Measurements from ENCODE around the gene METTL4.
"Not testable (repeated sequence)": the region's sequence is repeated elsewhere in the genome, so short reads cannot be mapped to it uniquely, and the experiment has no call there.

The METTL4 gene

DNA sequence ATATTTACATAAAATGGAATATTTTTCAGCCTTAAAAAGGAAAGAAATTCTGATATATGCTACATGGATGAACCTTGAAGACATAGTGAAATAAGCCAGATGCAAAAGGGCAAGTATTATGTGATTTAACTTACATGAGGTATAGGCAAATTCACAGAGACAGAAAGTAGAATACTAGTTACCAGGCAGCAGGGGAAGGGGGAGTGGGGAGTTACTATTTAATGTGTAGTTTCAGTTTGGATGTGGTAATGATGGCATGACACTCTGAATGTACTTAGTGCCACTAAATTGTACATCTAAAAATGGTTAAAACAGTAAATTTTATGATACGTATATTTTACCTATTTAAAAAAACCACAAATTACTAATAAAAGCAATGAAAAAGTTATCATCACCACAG, 12.1 kb downstream of the METTL4 start:
- DNase-seq (ENCODE audit: low read depth) = no peak

GRCh38 chr18:2557536-2557935, 13.8 kb downstream of the METTL4 start:
- no peak for DNase-seq (ENCODE audit: low read depth)

- no peak for DNase-seq (ENCODE audit: low read depth)
Observed at GRCh38 chr18:2555895-2556294, 15.4 kb downstream of the METTL4 start.

DNA sequence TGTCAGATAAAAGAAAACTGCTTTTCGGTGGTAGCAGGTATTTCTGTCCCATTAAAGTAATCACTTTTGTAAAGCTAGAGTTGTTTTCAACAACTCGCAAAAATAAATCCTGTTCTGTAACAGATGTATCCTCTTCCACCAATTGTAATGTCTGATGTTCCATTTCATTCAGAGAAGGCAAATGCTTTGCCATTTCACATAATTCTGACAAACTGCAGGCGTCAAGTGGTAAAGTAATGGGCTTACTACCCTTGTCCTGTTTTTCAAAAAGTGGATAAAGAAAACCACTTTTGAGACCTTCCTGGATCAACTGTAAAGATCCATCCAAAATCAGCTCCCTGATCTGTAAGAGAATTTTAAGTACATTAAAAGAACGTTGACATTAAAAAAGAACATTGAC, 16.6 kb downstream of the METTL4 start:
- DNase-seq (ENCODE audit: low read depth) = no peak

GRCh38 chr18:2551425-2551824, 19.9 kb downstream of the METTL4 start:
- no peak for DNase-seq (ENCODE audit: low read depth)

GRCh38 chr18:2549462-2549861, 21.8 kb downstream of the METTL4 start:
- DNase-seq (ENCODE audit: low read depth) = no peak

DNA sequence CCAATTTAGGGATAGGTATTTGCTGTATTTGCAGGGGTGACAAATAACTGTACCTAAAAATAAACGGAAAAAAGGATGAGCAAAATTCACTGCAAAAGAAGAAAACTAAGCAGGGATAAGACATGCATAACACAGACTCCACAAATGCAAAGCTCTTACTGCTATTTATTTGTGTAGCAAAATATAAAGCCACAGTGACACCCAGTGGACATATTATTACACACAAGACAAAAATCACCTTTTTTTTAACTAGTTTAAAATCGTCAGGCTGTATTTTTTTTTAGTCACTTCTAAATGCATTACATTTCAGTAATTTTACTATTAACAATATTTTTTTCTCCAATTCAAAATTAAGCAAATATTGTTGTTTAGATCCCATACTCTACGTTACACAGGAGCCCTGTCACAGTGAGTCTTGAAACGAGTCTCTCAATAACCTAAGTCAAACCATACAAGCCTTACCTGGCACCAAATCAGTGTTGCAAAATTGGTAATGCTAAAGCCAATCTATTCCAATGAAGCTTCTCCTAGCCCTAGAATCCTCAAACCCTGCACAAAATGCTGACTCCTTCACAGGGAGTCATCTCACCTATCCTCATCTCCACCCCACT, 23.7 kb downstream of the METTL4 start:
- no peak for DNase-seq (ENCODE audit: low read depth)

GRCh38 chr18:2545155-2545554, 26.1 kb downstream of the METTL4 start:
- DNase-seq (ENCODE audit: low read depth) = no peak

DNA sequence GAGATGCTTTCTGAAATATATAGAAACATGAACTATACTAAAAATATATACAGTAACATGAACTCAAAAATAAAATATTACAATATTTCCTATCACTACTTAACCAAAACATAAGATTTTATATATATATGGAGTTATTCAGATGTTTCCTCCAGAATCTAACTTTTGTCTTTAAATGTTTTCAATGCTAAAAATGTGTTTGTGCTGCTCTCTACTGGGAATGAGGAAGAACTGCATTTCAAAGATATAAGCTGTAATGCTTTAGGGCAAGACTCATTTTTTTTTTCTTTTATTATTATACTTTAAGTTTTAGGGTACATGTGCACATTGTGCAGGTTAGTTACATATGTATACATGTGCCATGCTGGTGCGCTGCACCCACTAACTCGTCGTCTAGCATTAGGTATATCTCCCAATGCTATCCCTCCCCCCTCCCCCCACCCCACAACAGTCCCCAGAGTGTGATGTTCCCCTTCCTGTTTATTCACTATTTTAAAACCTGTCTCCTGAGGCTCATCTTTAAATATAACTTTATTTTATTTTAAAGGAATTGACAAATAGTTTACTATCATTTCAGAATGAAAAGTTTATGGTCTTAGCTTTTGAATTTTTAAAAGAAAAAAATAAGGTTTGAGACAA, 29.3 kb downstream of the METTL4 start:
- not testable (repeated sequence) for DNase-seq (ENCODE audit: low read depth)

DNA sequence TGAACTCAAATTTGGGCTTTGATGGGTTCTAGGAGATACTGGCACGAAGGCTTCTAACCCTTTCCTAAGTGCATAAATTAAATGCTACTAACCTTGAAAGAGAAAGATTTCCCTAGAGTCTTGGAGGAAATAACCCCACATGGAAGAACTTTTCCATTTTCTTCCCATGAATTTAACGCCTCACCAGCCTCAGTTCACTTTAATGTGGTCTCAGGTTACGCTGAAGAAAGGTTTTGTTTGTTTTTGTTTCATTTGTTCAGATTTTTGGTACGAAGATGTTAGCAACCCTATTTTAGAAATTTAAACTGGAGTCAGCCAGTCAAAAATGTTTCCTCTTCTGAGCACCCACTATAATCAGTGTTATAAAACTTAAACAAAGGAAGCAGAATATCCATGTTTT, 30.7 kb downstream of the METTL4 start:
- DNase-seq (ENCODE audit: low read depth) = no peak

GRCh38 chr18:2538844-2539243, 32.5 kb downstream of the METTL4 start:
- DNase-seq (ENCODE audit: low read depth) = no peak

- no peak for DNase-seq (ENCODE audit: low read depth)
Observed at GRCh38 chr18:2538236-2538635, 33.1 kb downstream of the METTL4 start.

DNA sequence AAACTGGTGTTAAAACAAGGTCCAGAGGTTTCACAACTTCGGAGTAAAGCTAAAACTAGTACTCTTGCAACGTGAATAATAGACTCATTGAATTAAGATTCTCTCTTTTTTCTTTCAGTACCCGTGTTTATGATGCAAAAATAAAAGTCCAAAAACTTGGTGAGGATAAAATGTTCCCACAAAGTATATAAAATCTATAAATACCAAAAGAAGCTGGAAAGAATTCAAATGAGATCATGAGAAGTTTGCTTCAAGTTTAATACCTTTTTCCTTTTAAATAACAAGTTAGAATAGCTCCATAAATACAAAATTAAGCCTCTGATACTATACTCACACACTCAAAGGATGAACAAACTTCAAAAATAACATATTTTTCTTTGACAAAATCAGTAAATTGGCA, 34.0 kb downstream of the METTL4 start:
- DNase-seq (ENCODE audit: low read depth) = no peak

DNA sequence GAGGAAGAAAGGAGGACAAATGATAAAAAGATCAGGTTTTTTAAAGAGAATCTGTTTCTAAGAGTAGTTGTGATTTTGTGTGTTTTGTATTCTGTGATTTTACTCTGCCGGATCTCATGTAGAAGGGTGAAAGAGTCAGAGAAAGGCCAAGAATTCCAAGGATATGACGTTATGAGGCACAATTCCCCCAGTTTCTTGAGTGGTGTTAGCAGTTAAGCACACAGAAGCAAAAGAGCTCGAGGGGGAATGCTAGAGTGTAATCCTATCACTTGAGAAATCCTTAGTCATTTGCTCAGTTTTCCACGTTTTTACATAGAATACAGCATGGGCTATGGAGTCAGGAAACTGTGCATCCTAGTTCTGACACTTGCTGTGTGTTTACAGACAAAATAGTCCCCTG, 34.8 kb downstream of the METTL4 start:
- DNase-seq (ENCODE audit: low read depth) = no peak

GRCh38 chr18:2536063-2536462, 35.2 kb downstream of the METTL4 start:
- no peak for DNase-seq (ENCODE audit: low read depth)

DNA sequence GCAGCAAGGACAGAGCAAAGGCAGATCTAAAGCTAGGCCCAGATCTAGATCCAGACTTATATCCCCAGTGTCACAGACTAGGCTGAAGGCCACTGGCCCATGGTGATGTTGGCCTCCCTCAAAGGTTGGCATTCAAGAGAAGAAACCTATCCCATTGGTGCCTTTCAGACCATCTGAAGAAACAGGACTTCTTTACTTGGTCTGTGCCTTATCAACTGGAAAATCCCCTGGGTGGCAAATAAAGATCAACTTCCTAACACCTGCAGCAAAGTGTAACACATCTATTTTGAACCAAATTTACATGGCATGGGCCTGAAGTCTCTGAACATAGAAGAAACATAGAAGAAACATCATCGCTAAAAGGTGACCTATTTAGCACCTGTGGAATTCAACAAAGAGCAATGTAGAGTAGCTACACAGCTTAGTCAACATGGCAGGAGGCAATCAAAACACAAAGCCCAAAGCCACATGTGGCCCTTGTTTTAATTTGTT, 35.8 kb downstream of the METTL4 start:
- no peak for DNase-seq (ENCODE audit: low read depth)

DNA sequence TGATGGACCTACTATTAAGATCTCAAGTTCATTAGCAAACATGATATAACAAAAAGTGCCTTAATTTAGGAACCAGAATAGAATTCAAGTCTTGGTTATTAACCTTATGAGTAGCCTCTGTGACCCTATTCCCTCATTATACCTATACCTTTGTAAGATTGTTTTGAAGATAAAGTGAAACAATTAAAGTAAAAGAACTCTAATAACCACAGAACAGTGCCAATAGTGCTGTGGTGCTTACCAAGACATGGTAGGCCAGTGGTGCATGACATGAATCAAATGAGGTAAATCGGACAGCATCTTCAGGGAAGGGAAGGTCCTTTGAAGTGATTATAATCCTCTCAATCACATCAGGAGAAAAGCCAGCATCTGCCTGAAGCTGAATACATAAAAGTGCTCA, 36.4 kb downstream of the METTL4 start:
- DNase-seq (ENCODE audit: low read depth) = no peak

- no peak for DNase-seq (ENCODE audit: low read depth)
Observed at GRCh38 chr18:2532797-2533196, 38.5 kb downstream of the METTL4 start.

GRCh38 chr18:2531751-2532150, 39.6 kb downstream of the METTL4 start:
- no peak for DNase-seq (ENCODE audit: low read depth)

DNA sequence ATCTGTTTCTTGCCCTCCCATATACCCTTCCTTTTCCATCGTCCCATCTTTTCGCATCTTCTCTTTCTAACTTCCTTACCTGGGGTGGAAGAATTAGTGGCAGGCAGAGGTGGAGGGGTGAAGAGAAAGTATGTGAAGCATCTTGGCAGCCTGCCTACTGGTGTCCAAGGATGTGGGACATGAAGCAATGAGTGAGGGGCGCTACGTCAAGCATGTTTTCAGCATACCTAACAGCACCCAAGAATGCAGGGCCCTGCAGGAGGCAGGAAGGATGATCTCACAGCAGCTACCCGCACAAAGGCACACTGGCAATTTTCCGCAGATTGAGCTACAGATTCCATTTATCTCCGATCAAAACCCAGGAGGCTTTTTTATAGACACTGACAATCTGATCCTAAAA, 42.2 kb downstream of the METTL4 start:
- no peak for DNase-seq (ENCODE audit: low read depth)

DNA sequence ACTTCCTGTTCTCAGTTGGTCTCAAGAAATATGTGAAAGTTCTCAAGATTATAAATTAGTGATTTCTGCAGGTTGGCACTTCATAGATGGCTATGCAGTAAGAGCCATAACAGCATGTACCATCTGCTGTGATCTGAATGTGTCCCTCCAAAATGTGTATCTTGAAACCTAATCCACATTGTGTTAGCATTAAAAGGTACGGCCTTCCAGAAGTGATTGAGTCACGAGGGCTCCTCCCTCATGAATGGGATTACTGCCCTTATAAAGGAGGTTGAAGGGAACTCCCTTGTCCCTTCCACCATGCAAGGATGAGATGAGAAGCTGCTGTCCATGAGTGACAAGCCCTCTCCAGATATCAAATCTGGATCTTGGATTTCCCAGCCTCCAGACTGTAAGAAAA, 45.0 kb downstream of the METTL4 start:
- no peak for DNase-seq (ENCODE audit: low read depth)

GRCh38 chr18:2524794-2525198, 46.5 kb downstream of the METTL4 start:
- not testable (repeated sequence) for DNase-seq (ENCODE audit: low read depth)

DNA sequence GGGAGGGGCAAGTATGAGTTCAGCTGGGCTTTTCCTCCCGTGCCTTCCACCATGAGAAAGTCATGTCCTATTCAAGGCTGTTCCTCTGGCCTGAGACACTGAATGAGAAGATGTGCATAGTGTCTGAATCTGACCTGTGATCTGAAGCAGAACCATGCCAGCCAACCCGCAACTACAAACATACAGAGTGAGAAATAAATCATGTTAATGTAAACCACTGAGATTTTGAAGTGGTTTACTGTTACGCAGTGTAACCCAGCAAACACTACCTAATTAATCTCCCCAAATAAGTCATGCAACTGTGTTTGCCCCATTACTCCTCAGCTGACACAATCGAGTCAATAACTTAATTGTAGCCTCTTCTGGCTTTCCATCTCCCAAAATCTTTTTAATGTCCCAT, 49.2 kb downstream of the METTL4 start:
- no peak for DNase-seq (ENCODE audit: low read depth)

GRCh38 chr18:2518473-2518872, 52.8 kb downstream of the METTL4 start:
- no peak for DNase-seq (ENCODE audit: low read depth)

Data from activated gamma-delta T cell treated with anti-CD3 and anti-CD28 coated beads, Interleukin-2, amount 50 U/mL, for 16 hours (primary cell).